GM12801 (cell line): ENCODE measurements around the gene KLK3.

Experiments used
- CTCF ChIP-seq: IDR thresholded peaks from one replicate; pipeline ENCODE4 v1.5.1; 2011; ENCODE audit warnings: control low read depth; ENCODE audit not compliant: insufficient read length; ENCODE audit errors: extremely low read depth

Gene KLK3

GRCh38 chr19:50882188-50882587 lies 27.5 kb downstream of the KLK3 start:
- TF ChIP-seq CTCF, result no peak

- no peak for TF ChIP-seq CTCF
Observed at GRCh38 chr19:50889638-50890037, 34.9 kb downstream of the KLK3 start.

GRCh38 chr19:50890422-50891252 lies 35.9 kb downstream of the KLK3 start:
- TF ChIP-seq CTCF, result no peak

- no peak for TF ChIP-seq CTCF
Observed at GRCh38 chr19:50891253-50891625, 36.5 kb downstream of the KLK3 start.

GRCh38 chr19:50893047-50893736 lies 38.5 kb downstream of the KLK3 start:
- TF ChIP-seq CTCF, result no peak

GRCh38 chr19:50894478-50895356 lies 40.0 kb downstream of the KLK3 start:
- TF ChIP-seq CTCF, result no peak

- no peak for TF ChIP-seq CTCF
Observed at GRCh38 chr19:50896591-50897190, 42.0 kb downstream of the KLK3 start.
